HL-60 (cell line): ENCODE results near the gene NAGLU.

ENCODE experiments used
- CTCF ChIP-seq: IDR thresholded peaks from one replicate; pipeline ENCODE4 v1.5.1; 2011; ENCODE audit warnings: low read length, control low read depth, inconsistent platforms; ENCODE audit not compliant: insufficient read depth
- GABPA ChIP-seq: IDR thresholded peaks from 2 replicates; pipeline ENCODE4 v1.6.1; 2012; ENCODE audit warnings: low read depth

- no peak for TF ChIP-seq CTCF
- TF ChIP-seq GABPA = no peak
Measured at GRCh38 chr17:42512246-42512645, 23.8 kb upstream of the NAGLU start.
